Activated CD4-positive, alpha-beta T cell treated with anti-CD3 and anti-CD28 coated beads, Interleukin-2, Interleukin-4, amounts not matched to agents 100 ng/mL and 50 ng/mL, durations not matched to agents 16 hours and 8 hours (primary cell): ENCODE results near the gene RAD23B.
"Not testable (repeated sequence)": the region's sequence is repeated elsewhere in the genome, so short reads cannot be mapped to it uniquely, and the experiment has no call there.

Experiments
- DNase-seq: peaks from one replicate; pipeline ENCODE4 v3.0.0-alpha.2; 2020; ENCODE audit warnings: low spot score

RAD23B gene

DNA sequence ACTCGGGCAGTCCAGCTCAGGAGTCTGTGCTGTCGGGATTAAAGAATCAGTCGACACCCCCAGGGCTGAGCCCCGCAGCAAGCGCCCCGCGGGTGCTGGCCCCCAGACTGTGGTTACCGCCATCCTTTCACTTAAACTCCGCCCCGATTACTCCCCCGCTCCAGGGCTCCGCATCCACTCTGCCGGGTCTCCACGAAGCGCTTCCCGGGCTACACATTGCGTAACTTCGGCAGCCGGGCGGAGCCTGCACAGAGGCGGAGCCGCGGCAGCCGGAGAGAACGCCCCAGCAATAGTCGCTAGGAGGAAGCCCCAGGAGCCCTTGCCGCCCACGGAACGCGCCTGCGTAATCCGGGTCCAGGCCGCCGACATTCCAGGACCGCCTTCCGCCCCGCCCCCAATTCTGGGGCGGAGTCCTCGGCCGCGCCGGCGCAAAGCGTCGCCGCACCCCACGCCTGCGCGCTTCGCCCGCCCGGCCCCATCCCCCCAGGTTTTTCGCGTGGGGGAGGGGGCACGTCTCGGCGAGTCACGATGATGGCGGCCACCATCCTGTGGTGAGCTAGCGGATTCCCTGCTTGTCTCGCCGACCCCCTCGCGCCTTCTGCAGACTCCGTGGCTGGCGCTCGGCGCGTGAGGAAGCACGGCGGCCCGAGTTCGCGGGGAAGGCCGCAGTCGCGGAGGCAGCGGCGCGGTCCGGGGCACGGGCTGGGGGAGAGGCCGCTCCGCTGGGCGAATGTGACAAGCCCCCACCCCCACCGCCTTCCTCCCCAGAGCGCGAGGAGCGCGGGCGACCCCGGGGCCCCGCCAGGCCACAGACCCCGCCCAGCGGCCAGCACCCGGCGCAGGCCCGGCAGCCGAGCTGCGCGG, at the start of gene RAD23B:
RAD23B (plus strand) TSS at position 521 of the 864 bp plus-strand sequence. CDS start 351 bp downstream, outside the sequence.
- peak; percentile 99 for DNase-seq

GRCh38 chr9:107235765-107236442, 47.2 kb upstream of the RAD23B start:
- no peak for DNase-seq

GRCh38 chr9:107237873-107238272, 45.2 kb upstream of the RAD23B start:
- peak; percentile 23 for DNase-seq

DNA sequence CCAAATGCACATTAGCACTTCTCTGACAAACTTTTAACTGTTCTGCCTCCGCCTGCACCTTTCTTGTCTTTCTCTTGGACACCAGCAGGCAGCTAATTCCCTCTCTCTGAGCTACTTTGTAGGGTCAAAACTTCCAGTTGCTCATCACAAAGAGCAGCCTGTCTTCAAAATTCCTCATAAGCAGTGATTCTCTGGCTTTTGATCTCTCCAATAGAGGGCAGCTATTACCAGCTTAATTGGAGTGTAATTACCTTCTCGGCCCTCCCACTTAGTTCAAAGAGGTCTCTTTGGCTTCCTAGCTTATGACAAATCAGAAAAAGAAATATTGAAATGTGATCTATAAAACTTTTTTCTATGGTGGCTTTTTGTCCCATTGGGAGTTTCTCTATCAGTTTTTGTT, 43.6 kb upstream of the RAD23B start:
- no peak for DNase-seq

GRCh38 chr9:107240260-107240659, 42.8 kb upstream of the RAD23B start:
- no peak for DNase-seq

GRCh38 chr9:107242073-107243030, 40.7 kb upstream of the RAD23B start:
- DNase-seq: no peak

- peak; percentile 62 for DNase-seq
Observed at GRCh38 chr9:107243742-107244141, 39.3 kb upstream of the RAD23B start.

- DNase-seq: peak; percentile 6
Observed at GRCh38 chr9:107246259-107247254, 36.5 kb upstream of the RAD23B start.

- no peak for DNase-seq
Observed at GRCh38 chr9:107248714-107249113, 34.4 kb upstream of the RAD23B start.

GRCh38 chr9:107249131-107249533, 33.9 kb upstream of the RAD23B start:
- DNase-seq: no peak

- DNase-seq: no peak
Observed at GRCh38 chr9:107249665-107250285, 33.3 kb upstream of the RAD23B start.

DNA sequence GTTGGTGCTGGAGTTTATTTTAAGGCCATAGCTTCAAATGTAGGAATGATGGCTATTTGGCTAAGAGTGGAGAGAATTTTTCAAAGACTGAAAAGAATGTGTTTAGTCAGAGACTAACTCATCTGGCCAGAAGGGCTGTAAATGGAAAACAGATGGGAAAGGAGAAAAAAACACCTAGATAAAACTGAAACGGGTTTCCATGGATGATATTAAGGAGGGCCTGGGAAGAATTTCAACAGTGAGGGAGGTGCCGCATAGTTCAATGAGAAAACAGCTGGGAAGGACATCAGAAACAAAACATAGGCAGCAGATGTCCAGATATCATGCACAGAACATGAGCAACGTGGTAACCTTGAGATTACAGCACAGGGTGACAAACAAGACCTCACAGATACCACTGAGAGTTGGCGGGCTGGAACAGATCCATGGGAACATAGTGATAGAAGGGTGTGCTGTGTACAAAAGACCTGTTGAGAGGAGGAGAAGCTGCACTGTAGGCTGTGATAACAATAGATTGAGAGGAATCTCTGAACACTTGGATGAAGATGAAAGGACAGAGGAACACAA, 31.2 kb upstream of the RAD23B start:
- DNase-seq: no peak

DNA sequence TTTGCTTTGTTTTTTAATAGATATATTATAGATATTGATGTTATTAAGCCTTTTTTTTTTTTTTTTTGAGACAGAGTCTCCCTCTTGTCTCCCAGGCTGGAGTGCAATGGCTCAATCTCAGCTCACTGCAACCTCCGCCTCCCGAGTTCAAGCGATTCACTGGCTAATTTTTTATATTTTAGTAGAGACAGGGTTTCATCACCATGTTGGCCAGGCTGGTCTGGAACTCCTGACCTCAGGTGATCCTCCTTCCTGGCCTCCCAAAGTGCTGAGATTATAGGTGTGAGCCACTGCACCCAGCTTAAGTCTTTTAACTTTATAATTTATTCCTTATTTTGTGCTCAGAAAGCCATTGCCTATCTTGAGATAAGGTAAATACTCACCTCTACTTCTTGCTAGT, 24.2 kb upstream of the RAD23B start:
- no peak for DNase-seq

GRCh38 chr9:107259751-107260313, 23.2 kb upstream of the RAD23B start:
- not testable (repeated sequence) for DNase-seq

DNA sequence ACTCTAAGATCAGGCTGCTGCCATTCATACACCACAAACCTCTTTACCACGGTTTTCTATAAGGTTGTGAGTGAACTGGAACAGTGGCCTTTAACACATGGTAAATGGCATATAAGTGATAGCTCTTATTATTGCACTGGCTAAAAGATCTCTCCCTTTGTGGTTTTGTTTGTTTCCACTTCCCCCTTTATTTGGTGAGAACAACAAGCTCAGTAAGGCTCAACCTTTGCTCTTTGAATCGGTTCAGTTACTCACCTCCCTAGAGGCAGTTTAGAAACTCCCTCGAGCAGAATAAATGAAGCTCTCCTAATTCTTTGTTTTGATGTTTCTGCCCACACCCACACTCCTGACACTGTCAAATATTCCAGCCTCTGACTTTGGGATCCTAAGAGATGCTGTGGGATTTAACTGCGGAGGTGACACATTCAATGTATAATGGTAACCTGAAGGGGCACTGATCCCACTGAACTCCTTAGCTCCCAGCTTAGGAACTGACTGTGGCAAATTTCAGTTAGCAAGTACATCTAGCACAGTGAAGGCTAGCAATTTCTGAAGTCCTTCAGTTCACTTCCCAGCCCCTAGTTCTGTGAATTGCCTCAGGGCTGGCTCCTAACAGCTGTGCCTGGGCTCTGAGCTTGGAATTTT, 22.5 kb upstream of the RAD23B start:
- DNase-seq: no peak

DNA sequence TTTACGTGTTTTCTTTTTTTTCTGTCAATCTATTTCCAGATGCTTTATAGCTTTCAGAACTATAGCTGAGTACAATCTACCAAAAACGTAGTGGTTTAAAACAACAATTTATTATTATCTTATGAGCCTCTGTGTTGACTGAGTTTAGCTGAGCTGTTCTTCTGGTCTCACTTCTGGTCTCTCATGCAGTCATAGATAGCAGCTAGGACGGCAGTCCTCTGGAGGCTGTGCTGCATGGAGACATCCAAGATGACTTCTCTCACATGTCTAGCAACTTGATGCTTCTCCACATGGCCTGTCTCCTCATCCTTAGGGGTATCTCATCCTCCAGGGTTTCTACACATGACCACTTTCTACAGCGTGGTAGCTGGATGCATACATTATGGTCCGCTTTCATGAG, 22.0 kb upstream of the RAD23B start:
- DNase-seq: no peak

DNA sequence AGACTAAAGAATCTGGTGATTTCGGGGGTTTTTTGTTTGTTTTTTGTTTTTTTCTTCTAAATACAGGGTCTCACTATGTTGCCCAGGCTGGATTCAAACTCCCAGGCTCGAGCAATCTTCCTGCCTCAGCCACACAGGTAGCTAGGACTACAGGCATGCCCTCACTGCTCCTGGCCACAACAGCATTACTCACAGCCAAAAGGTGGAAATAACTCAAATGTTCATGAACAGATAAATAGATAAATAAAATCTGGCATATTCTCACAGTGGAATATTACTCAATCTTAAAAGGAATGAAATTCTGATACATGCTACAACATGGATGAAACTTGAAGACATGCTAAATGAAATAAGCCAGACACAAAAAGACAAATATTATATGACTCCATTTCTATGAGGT, 19.8 kb upstream of the RAD23B start:
- DNase-seq: no peak

DNA sequence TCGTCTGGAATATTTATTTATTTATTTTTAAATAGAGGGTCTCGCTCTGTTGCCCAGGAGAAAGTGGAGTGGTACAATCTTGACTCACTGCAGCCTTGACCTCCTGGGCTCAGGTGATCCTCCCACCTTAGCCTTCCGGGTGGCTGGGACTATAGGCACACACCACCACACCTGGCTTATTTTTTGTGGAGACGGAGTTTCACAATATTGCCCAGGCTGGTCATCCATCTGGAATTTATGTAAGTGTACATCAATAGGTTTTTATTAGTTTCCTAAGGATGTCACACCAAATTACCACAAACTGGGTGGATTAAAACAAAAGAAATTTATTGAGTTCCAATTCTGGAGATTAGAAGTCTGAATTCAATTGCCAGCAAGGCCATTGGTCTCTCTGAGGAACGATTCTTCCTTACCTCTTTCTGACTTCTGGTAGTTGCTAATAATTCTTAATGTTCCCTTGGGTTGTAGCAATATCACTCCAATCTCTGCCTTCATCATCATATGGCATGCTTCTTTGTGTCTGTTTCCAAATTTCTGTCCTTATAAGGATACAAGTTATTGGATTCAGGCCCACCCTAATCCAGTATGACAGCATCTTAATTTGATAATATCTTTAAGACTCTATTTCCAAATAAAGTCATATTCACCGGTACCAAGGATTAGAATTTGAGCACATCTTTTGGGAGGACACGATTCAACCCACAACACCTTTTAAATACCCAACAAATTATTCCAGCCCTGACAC, 16.3 kb upstream of the RAD23B start:
- no peak for DNase-seq

DNA sequence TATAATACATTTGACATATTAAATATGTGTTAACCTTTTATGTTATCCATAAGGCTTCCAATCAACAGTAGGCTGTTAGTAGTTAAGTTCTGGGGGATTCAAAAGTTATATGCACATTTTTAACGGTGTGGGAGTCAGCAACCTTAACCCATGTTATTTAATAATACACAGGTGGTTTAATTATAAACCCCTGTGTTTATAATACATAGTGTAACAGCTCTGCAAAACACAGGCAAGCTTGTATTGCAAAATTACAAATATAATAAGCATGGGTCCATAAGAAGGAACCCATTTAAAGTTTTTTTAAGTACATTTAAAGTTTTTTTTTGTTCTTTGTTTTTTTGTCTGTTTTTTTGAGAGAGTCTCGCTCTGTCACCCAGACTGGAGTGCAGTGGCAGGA, 14.5 kb upstream of the RAD23B start:
- DNase-seq: no peak
